NCI-H2029 treated with DMSO at 0.1 percent for 48 hours (cell line): Measurements from ENCODE around the gene CLDN24.
"Not testable (repeated sequence)": the region's sequence is repeated elsewhere in the genome, so short reads cannot be mapped to it uniquely, and the experiment has no call there.

Source experiments
- DNase-seq: peaks from one replicate; lab custom pipeline; 2025; lab: John Stamatoyannopoulos, UW

CLDN24 gene

DNA sequence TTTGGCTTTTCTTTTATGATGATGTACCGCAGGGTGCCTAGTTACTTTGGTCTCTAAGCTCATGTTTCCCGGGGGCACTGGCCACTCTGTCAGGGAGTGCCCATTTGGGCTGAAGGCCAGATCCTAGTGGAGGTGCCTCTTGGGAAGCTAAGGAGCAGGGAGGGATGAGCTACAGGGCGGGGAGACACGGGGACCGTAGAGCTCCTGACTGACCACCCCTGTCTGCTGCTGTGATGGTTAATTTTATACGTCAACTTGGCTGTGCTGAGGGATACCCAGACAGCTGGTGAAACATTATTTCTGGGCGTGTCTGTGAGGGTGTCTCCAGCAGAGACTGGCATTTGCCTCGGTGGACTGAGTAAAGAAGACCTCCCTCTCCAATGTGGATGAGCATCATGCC, 24.9 kb upstream of the CLDN24 start:
- no peak for DNase-seq

DNA sequence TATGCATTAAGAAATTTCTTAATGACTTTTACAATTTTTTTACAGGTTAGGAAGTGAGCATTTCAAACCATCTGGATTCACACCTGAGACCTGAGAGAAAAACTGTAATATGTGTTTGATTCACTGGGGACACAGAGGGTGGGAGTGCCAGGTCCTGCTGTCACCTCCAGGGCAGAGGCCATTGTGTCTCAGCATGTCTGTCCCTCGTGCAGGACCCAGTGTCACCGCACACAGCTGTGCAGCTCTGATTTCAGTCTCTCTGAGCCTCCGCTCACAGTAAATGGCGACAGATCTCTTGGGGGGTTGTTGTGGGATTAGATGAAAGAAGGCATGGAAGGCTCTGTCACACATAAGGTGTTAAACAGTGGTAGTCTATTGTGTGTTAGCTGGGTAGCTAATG, 23.0 kb upstream of the CLDN24 start:
- no peak for DNase-seq

GRCh38 chr4:183344523-183345255, 22.5 kb upstream of the CLDN24 start:
- no peak for DNase-seq

GRCh38 chr4:183343730-183344129, 21.5 kb upstream of the CLDN24 start:
- no peak for DNase-seq

- DNase-seq, result no peak
These were observed 20.6 kb upstream of the CLDN24 start for GRCh38 chr4:183342541-183343533.

DNA sequence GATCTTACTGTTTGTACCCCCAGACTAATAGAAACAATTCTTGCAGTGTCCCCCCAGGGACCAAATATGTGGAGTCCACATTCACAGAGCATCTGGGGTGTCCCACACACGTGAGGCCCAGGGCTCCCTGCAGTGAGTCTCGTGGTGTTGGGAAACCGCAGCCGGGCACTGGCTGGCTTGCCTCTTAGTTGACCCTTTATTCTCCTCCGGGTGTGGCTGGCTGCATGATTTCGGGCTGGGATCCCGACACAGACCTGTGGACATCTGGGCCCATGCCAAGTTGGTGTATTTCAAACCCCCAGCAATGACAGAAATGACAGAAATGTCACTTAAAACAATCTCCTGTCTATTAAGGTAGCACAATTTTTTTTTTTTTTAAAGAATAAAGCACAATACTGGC, 15.6 kb upstream of the CLDN24 start:
- no peak for DNase-seq

DNA sequence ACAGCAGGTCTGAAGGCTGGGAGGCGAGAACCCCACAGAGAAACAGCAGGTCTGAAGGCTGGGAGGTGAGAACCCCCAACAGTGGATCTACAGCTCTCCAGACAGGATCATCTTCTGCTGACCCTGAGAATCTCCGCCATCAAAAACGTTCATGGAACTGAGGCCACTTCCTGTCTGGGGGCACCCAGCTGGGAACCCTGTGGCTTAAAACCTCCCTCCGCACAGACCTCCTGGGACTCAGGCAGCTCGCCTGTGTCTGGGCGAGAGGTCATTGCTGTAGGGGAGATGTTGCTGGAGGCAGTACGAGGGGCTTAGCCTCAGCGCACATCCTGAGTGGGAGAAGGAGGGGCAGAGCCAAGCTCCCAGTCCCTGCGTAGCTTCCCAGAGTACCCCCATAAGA, 15.1 kb upstream of the CLDN24 start:
- DNase-seq, result no peak

- no peak for DNase-seq
These were observed 13.2 kb upstream of the CLDN24 start for GRCh38 chr4:183335369-183335940.

- no peak for DNase-seq
These were observed 11.8 kb upstream of the CLDN24 start for GRCh38 chr4:183333983-183334382.

DNA sequence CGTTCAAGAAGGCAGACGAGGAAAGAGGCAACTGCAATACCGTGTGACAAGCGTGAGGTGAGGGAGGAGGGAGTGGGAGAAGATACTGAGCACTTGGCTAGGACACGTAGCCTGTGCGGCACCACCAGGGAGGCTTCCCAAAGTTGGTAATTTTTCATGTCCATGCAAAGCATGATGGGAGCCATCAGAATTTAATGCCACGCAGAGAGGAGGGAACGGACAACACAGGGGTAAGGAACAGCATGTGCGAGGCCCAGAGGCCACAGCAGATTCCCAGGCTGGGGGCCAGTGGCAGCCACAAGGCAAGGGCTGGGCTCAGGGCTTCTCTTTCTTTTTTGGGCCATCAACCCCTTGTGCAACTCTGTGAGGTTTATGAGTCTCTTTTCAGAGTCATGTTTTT, 11.0 kb upstream of the CLDN24 start:
- no peak for DNase-seq

DNA sequence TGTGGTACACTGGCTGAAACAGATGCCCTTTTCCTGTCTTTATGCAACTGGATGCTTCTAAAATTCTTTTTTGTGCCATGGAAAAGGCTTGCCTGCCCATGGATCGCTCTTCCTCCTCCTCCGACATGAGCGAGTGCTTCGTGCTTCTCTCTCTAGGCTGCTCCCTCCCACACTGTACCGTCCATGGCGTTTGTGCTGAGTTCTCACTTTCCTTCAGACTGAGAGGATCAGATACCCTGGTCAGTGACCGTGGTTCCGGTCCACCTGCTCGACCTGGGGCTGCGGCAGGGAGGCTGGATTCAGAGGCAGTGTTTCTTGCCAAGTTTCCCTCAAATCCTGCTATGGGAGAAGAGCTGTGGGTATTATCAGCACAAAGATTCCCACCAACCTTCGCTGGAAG, 10.2 kb upstream of the CLDN24 start:
- no peak for DNase-seq

DNA sequence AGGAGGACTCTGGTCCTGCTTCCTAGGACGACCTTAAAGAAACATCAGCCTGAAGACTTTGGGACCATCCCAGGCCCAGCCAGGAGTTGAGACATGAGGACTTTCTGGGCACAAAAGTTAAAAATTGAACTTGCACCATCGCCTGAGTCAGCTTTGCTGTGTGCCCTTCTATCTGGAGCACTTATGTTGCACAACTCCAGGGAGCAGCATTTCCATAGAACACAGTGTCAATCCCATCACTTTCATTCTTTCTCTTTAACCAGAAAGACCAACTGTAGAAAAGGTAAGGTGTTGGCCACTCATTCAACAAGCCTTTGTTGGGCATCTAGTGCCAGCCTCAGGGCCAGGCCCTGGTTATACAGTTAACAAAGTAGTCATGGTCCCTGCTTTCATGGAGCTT, 8.6 kb upstream of the CLDN24 start:
- no peak for DNase-seq

DNA sequence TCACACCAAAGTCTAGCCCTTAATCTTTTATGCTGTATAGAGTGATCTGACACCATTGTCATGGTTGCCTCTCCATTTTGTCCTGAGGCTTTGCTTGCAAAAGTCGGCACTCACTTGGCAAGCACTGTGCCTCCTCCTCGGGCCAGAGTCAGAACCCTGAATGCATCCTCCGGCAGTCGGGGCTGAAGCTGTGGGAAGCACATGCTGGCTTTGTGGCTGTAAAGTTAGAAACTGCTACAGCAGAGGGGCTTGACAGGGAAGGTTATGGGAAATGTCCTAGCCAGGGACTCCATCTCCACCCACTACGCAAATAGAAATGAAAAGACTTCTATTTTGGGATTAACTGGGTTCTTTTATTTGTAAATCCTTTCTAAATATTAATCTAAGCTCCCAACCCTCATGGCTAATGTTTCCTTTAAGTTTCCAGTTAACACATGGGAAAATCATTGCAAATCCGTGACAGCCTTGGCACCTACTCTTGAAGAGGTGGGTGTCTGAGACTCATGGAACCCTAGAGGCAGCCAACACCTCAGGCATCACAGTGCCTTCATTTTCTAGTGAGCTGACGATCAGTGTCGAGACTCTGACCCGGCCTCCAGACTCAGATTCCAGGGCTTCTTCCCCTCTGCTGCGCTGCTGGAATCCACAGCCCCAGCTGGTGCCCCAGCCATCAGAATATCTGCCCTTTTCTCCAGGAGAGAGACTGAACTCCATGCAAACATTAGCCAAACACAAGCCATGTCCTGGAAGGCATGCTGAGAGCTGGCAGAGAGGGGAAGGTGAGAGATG, 7.9 kb upstream of the CLDN24 start:
- no peak for DNase-seq

GRCh38 chr4:183329244-183329643, 7.0 kb upstream of the CLDN24 start:
- no peak for DNase-seq

DNA sequence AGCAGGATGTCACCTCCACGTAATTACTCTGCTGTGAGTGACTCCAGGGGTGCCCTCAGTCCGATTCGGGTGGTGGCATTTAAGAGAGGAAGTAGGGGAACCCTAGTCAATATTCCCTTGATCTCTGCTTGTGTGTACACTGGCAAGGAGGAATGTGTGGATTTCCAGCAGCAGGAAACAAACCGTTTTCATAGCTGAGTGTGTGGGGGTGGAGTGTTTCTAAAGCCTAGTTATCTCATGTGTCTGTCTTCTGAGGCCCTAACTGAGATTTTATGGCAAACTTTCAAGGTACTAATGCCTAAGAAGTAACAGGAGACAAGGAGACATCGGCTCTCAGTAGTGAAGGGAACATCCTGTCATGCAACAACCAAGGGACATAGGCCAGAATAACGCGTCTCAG, 6.6 kb upstream of the CLDN24 start:
- no peak for DNase-seq

DNA sequence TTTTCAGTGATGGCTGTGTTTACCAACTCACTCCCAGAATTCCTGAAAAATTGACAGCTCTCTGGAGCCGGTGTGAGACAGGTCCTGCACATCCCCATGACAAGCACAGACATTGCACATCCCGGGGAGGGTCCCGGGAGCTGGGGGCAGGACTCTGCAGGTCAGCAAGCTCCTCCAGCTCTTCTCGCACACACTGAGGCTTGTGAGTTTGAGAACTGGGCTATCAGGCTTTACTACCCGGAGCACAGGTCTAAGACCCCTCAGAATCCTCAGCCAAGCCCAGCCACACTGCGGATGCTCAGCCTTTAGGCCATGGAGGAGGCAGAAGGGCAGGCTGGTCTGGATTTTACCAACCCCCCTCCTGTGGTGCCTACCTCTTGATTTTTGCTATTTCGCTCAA, 5.6 kb upstream of the CLDN24 start:
- no peak for DNase-seq

GRCh38 chr4:183326853-183327252, 4.6 kb upstream of the CLDN24 start:
- no peak for DNase-seq

DNA sequence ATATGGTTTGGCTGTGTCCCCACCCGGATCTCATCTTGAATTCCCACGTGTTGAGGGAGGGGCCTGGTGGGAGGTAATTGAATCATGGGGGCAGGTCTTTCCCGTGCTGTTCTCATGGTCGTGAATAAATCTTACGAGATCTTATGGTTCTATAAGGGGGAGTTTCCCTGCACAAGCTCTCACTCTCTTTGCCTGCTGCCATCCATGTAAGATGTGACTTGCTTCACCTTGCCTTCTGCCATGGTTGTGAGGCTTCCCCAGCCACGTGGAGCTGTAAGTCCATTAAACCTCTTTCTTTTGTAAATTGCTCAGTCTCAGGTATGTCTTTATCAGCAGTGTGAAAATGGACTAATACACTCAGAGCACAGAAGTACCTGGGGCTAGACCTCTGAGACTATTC, 4.2 kb upstream of the CLDN24 start:
- DNase-seq, result not testable (repeated sequence)

GRCh38 chr4:183324619-183325018, 2.4 kb upstream of the CLDN24 start:
- no peak for DNase-seq

GRCh38 chr4:183324056-183324455, 1.8 kb upstream of the CLDN24 start:
- not testable (repeated sequence) for DNase-seq

DNA sequence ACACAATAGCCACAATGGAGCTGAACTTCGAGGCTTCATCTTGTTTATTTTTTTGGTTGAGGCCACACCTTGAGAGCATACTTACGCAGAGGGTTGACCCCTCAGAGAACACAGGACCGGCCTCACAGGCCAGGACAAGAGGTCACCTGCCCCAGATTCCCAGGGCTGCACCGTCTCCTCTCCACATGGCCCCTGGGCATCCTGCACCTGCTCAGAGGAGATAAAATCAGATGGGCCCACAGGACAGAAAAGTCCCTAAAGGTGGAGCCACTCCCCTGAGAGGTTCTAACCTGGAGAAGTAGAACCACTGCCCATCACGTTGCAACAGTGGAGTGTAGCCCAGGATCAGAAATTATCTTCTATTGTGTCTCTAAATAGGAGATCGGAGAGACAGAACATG, 1.1 kb upstream of the CLDN24 start:
- no peak for DNase-seq

- no peak for DNase-seq
These were observed 710 bp downstream of the CLDN24 start for GRCh38 chr4:183321516-183321915.
